ENCODE results near the gene HDHD5. TPM values are rescaled to one million over a fixed set of nuclear protein-coding genes. Genes with fewer than 3 reads are reported as not detected.

The HDHD5 gene
- total and polyA plus RNA-seq, 2 of the 13 experiments (the other 11 are each of a cell fraction or from before 2014, with no cell fraction given) = not detected

GRCh38 chr22:17167486-17167885 lies 8.4 kb upstream of the HDHD5 start (continued):
- TF ChIP-seq DZIP1 (CRISPR knock-in tag; IDR thresholded peaks at IDR 0.05) (no peak), ZBTB26 (CRISPR knock-in tag; IDR thresholded peaks at IDR 0.05; ENCODE audit: borderline replicate concordance) (no peak), ZNF567 (CRISPR knock-in tag; IDR thresholded peaks at IDR 0.05; ENCODE audit: borderline replicate concordance) (no peak), CBFB (CRISPR knock-in tag; IDR thresholded peaks at IDR 0.05) (no peak), NR0B2 (CRISPR knock-in tag; IDR thresholded peaks at IDR 0.05) (no peak), TAF15 (IDR thresholded peaks at IDR 0.05; ENCODE audit: low read depth, low read length, poor library complexity, severe bottlenecking) (no peak), BCL3 (CRISPR knock-in tag; IDR thresholded peaks at IDR 0.05) (no peak), ZNF282 (IDR thresholded peaks at IDR 0.05; ENCODE audit: partially characterized antibody) (no peak), ZNF775 (CRISPR knock-in tag; IDR thresholded peaks at IDR 0.05; ENCODE audit: borderline replicate concordance) (no peak), KLF16 (CRISPR knock-in tag; IDR thresholded peaks at IDR 0.05) (no peak)

All from HepG2 (cell line).